Transverse colon (tissue), 3 donors: ENCODE results near the gene PICK1.

Experiments
- CTCF ChIP-seq, 5 experiments: fragments of 200-600 bp in 3 of 5; fragments of 450-650 bp in 2 of 5; sonication (generic) in 3 of 5; IDR thresholded peaks; 1 replicate in 2 of 5; 2 replicates in 3 of 5; pipeline ENCODE4 v1.5.1; 2016 to 2017; ENCODE audit warnings: antibody characterized with exemption in 5 of 5, inconsistent platforms in 3 of 5, mild to moderate bottlenecking in 2 of 5, moderate library complexity in 1 of 5
- EP300 ChIP-seq: sonication (generic); formaldehyde crosslinking; IDR thresholded peaks from one replicate; pipeline ENCODE4 v1.6.1; 2017; ENCODE audit warnings: antibody characterized with exemption, low read depth

- TF ChIP-seq EP300 = no peak
- no peak for TF ChIP-seq CTCF (IDR thresholded peaks at IDR 0.05)
These were observed 21.0 kb downstream of the PICK1 start for GRCh38 chr22:38078046-38078840.
